Brain microvascular endothelial cell (primary cell): Measurements from ENCODE around the gene MSGN1.
A peak's percentile ranks its signal among the peaks of the same experiment; 100 is the strongest.

Source experiments
- DNase-seq: peaks from one replicate; pipeline ENCODE4 v3.0.0-alpha.2; 2020
- H3K27ac ChIP-seq: fragments of 250-450 bp; sonication (Bioruptor Pico); 2 replicates; pipeline ENCODE4 v1.5.1; 2020; ENCODE audit warnings: mild to moderate bottlenecking, moderate library complexity
- H3K27me3 ChIP-seq: fragments of 250-450 bp; sonication (Bioruptor Pico); replicated peaks from 2 replicates; pipeline ENCODE4 v1.5.1; 2020; ENCODE audit warnings: mild to moderate bottlenecking
- H3K36me3 ChIP-seq: fragments of 250-450 bp; sonication (Bioruptor Pico); replicated peaks from 2 replicates; pipeline ENCODE4 v1.5.1; 2020; ENCODE audit warnings: mild to moderate bottlenecking
- H3K4me3 ChIP-seq: 2 replicates; pipeline ENCODE4 v1.5.1; 2011; ENCODE audit warnings: low read depth, mild to moderate bottlenecking, control low read depth, low read length, moderate library complexity
- CTCF ChIP-seq: IDR thresholded peaks from 2 replicates; pipeline ENCODE4 v1.5.1; 2011; ENCODE audit warnings: low read depth, mild to moderate bottlenecking, moderate library complexity, low read length, control low read depth, inconsistent platforms; ENCODE audit errors: missing control alignments
- in situ Hi-C: cut with HindIII; loops from 2 replicates; pipeline ENCODE4 v1.10.0; 2017; ENCODE audit warnings: low sequenced_read_pairs, low pct_ligation_motif_present

The MSGN1 gene

DNA sequence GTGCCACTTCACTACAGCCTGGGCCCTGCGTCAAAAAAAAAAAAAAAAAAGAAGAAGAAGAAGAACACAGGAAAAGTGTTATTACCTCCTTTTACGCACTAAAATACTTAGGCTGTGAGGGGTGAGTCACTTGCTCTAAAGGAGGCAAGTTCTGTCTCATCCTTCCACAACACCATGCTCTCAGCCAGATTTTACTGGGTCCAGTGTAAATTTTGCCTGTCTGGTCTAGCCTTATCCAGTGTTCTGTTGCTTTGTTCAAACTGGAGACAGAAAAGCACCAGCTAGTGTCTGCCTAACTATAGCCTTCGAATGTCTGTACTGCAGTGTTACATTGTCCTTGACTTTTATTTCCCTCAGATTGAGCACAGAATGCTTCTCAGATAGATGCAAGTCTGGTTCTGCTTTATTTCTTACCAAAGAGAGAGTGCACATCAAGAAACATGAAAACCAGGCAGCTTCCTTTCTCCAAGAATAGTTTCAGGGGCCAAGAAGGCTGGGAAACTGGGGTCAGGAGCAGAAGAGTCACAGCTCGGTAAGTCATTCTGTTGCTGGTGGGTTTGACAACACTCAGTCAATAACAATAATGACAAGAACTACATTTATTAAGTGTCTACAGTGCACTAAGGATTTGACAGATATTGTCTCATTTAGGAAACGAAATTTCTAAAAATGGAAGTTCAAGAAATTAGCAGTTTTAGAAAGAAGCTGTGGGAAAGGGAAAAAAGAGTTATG is 3.1 kb upstream of the MSGN1 start:
- peak; percentile 56 for DNase-seq
- Histone ChIP-seq H3K36me3 (no peaks in the 10 kb centered on the region), H3K27me3 (no peaks in the 10 kb centered on the region), H3K27ac (peak overlapping the region; percentile 73), H3K4me3 (no peak overlapping the region)
- no peak for TF ChIP-seq CTCF
- in situ Hi-C loops: no loop called here

DNA sequence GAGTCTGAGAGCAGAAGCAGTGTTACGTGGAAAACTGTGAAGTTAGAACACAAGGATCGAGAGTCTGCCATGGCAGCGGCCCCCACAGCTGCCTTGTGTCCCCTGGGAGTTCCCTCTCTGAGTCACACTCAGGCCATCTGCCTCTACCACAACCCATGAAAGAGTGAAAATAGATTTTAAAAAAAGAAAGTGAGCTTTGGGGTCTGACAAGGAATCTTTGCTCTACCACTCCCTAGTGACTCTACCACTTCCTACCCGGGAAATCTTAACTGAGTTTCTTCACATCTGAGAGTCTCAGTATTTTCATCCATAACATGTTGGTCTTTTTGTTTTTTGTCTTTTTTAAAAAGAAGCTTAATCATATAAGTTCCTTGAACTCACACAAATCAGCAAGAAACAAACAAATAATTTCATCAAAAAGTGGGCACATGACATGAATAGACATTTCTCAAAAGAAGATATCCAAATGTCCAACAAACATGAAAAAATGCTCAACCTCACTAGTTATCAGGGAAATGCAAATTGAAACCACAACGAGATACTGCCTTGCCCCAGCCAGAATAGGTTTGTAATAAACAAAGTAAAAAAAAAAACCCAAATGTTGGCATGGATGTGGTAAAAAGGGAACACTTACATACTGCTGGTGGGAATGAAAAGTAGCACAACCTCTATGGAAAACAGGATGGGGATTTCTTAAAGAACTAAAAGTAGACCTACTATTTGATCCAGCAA is 2.4 kb upstream of the MSGN1 start:
- Histone ChIP-seq H3K27me3 (no peaks in the 10 kb centered on the region), H3K4me3 (no peak overlapping the region), H3K36me3 (no peaks in the 10 kb centered on the region), H3K27ac (peak overlapping the region; percentile 73)
- in situ Hi-C loops: no loop called here
- DNase-seq: peak; percentile 77
- no peak for TF ChIP-seq CTCF

DNA sequence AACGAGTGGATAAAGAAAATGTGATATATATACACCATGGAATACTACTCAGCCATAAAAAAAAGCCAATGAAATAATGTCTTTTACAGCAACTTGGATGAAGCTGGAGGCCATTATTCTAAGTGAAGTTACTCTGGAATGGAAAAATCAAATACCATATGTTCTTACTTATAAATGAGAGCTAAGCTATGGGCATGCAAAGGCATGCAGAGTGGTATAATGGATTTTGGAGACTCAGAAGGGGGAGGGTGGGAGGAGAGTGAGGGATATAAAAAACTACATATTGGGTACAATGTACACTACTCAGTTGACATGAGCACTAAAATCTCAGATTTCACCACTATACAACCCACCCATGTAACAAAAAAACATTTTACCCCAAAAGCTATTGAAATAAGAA is 1.7 kb upstream of the MSGN1 start:
- DNase-seq: no peak

GRCh38 chr2:17815468-17816184 is 634 bp upstream of the MSGN1 start:
- Histone ChIP-seq H3K27me3 (no peaks in the 10 kb centered on the region), H3K27ac (no peak overlapping the region), H3K36me3 (no peaks in the 10 kb centered on the region), H3K4me3 (no peak overlapping the region)
- no peak for TF ChIP-seq CTCF
- in situ Hi-C loops: no loop called here
- no peak for DNase-seq

More for the DNA sequence above, 1.7 kb upstream of the MSGN1 start:
- Histone ChIP-seq H3K36me3 (no peaks in the 10 kb centered on the region), H3K27ac (no peak overlapping the region), H3K27me3 (no peaks in the 10 kb centered on the region), H3K4me3 (no peak overlapping the region)
- in situ Hi-C loops: no loop called here
- TF ChIP-seq CTCF: no peak

DNA sequence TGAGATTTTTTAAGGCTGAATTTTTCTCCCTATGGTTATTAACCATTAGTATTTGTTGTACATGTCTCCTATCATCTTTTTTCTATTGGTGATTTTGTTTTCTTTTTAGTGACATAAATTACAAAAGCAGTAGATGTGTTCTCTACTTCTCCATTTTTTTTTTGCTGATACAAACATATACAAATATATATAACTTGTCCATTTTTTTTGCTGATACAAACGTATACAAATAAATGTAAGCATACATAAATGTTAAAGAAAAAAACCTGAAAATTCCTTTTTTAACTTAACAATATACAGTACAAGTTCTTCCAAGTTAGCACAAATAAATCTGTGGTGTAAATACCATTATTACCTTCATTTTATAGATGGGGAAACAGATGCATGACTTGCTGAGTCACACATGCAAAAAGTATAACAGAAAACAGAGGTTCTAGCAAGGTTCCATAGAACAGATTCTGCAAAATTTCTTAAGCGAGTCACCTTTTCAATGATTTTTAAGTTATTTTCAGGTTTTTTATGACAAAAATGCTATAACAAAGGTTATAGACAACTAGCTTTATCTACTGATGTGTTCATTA is 2.1 kb downstream of the MSGN1 start:
- no peak for DNase-seq
- in situ Hi-C loops: no loop called here
- H3K36me3 ChIP-seq: no peaks in the 10 kb centered on the region
- H3K27ac ChIP-seq: no peak overlapping the region
- H3K27me3 ChIP-seq: no peaks in the 10 kb centered on the region
- TF ChIP-seq CTCF: no peak
- H3K4me3 ChIP-seq: no peak overlapping the region
